Gastroesophageal sphincter (tissue), 3 donors: Measurements from ENCODE around the gene RBM19.

Source experiments
- EP300 ChIP-seq: sonication (generic); formaldehyde crosslinking; IDR thresholded peaks from one replicate; pipeline ENCODE4 v1.6.1; 2017; ENCODE audit warnings: antibody characterized with exemption, mild to moderate bottlenecking
- POLR2A ChIP-seq, 2 donors: fragments of 450-650 bp; IDR thresholded peaks; one replicate each; pipeline ENCODE4 v1.6.1; 2017; ENCODE audit warnings: antibody characterized with exemption in 2 of 2, mild to moderate bottlenecking in 2 of 2, moderate library complexity in 1 of 2
- TF ChIP-seq, protein P1 (sequence below), 4 experiments: fragments of 200-600 bp in 2 of 4; fragments of 450-650 bp in 2 of 4; sonication (generic) in 1 of 4; IDR thresholded peaks; one replicate each; pipeline ENCODE4 v1.5.1; 2017 to 2019; ENCODE audit warnings: antibody characterized with exemption in 4 of 4, mild to moderate bottlenecking in 2 of 4, moderate library complexity in 2 of 4

DNA sequence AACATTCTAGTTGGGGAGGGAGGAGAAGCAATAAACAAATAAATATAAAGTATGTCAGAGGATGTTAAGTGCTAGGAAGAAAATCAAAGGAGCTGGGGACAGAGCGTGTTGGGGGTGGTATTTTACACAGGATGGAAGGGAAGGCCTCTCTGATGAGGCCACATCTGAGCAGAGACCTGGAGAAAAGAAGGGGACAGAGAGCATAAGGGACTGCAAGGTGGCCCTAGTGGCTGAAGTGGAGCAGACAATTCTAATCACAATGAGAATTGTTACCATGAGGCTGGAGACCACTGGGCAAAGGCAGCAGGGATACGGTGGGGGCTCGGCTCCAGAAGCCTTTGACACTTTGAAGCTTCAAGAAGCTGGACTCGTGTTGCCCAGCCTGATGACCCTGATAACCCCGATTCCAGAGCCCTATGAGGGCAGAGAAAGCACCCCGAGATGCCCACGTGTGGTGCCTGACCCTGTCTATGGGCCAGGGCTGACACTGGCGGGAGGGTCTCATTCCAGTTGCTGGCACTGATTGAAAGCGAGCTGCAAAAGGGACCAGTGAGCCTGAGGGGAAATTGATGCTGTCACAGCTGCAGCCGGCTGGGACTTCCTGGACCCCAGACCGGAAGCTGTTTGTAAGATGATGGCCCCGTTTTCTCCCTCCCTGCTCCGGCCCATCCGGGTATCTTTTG is 169.1 kb downstream of the RBM19 start:
- no peak for TF ChIP-seq EP300
- TF ChIP-seq, protein P1, sequence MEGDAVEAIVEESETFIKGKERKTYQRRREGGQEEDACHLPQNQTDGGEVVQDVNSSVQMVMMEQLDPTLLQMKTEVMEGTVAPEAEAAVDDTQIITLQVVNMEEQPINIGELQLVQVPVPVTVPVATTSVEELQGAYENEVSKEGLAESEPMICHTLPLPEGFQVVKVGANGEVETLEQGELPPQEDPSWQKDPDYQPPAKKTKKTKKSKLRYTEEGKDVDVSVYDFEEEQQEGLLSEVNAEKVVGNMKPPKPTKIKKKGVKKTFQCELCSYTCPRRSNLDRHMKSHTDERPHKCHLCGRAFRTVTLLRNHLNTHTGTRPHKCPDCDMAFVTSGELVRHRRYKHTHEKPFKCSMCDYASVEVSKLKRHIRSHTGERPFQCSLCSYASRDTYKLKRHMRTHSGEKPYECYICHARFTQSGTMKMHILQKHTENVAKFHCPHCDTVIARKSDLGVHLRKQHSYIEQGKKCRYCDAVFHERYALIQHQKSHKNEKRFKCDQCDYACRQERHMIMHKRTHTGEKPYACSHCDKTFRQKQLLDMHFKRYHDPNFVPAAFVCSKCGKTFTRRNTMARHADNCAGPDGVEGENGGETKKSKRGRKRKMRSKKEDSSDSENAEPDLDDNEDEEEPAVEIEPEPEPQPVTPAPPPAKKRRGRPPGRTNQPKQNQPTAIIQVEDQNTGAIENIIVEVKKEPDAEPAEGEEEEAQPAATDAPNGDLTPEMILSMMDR (IDR thresholded peaks at IDR 0.05) = no peak
- no peak for TF ChIP-seq POLR2A (IDR thresholded peaks at IDR 0.05)
